GM23248 (cell line): Measurements from ENCODE around the gene CELSR1.

Source experiments
- EZH2 ChIP-seq: fragments of 200-600 bp; sonication (generic); IDR thresholded peaks from 2 replicates; pipeline ENCODE4 v1.6.1; 2018; ENCODE audit warnings: antibody characterized with exemption, mild to moderate bottlenecking; ENCODE audit not compliant: insufficient read depth, poor library complexity, severe bottlenecking
- EZH2phosphoT487 ChIP-seq: fragments of 200-600 bp; sonication (generic); IDR thresholded peaks from 2 replicates; pipeline ENCODE4 v1.6.1; 2018; ENCODE audit warnings: antibody characterized with exemption, moderate library complexity, mild to moderate bottlenecking, low read depth; ENCODE audit not compliant: insufficient read depth

GRCh38 chr22:46467006-46467405 lies 70.4 kb downstream of the CELSR1 start:
- no peak for TF ChIP-seq EZH2
- TF ChIP-seq EZH2phosphoT487 = no peak
